ENCODE data around the gene STK11. TPM values are rescaled to one million over a fixed set of nuclear protein-coding genes. Genes with fewer than 3 reads are reported as not detected.

STK11 gene
- total and polyA plus RNA-seq, 4 donors: 35.4 to 66.6 (median 58.8) TPM

GRCh38 chr19:1255186-1256161, 49.9 kb downstream of the STK11 start:
- no peak overlapping the region for H3K4me3 ChIP-seq (ENCODE audit: low read depth, low read length)
- H3K27ac ChIP-seq (ENCODE audit: low read depth, low read length): peak overlapping the region; percentile 62
- peak in 2 of 6 donors; percentile 72 to 85 for DNase-seq (ENCODE audit: low read depth in 4 of 6, low spot score in 6 of 6)
- no peaks in the 10 kb centered on the region for H3K9me3 ChIP-seq (ENCODE audit: control insufficient read depth, insufficient read depth, low read length)
- no peaks in the 10 kb centered on the region for H3K27me3 ChIP-seq (ENCODE audit: control insufficient read depth, insufficient read depth, low read length)
- peaks cover 90% of the 10 kb centered on the region for H3K36me3 ChIP-seq (ENCODE audit: control insufficient read depth, insufficient read depth, low read length)
- peaks cover 92% of the 10 kb centered on the region for H3K4me1 ChIP-seq (ENCODE audit: control insufficient read depth, insufficient read depth, low read length)
- WGBS (ENCODE audit: insufficient coverage): 66% methylated on average over 52 of the region's 52 CpGs

GRCh38 chr19:1256646-1257474, 51.3 kb downstream of the STK11 start:
- Histone ChIP-seq H3K36me3 (ENCODE audit: control insufficient read depth, insufficient read depth, low read length) (peaks cover 80% of the 10 kb centered on the region), H3K4me3 (ENCODE audit: low read depth, low read length) (no peak overlapping the region), H3K4me1 (ENCODE audit: control insufficient read depth, insufficient read depth, low read length) (peaks cover 95% of the 10 kb centered on the region), H3K9me3 (ENCODE audit: control insufficient read depth, insufficient read depth, low read length) (no peaks in the 10 kb centered on the region), H3K27me3 (ENCODE audit: control insufficient read depth, insufficient read depth, low read length) (no peaks in the 10 kb centered on the region), H3K27ac (ENCODE audit: low read depth, low read length) (peak overlapping the region; percentile 47)
- 78% methylated on average over 43 of the region's 46 CpGs for WGBS (ENCODE audit: insufficient coverage)
- DNase-seq (ENCODE audit: low read depth in 4 of 6, low spot score in 6 of 6): no peak

GRCh38 chr19:1257475-1258162, 52.0 kb downstream of the STK11 start:
- H3K36me3 ChIP-seq (ENCODE audit: control insufficient read depth, insufficient read depth, low read length): peaks cover 74% of the 10 kb centered on the region
- no peaks in the 10 kb centered on the region for H3K9me3 ChIP-seq (ENCODE audit: control insufficient read depth, insufficient read depth, low read length)
- H3K27me3 ChIP-seq (ENCODE audit: control insufficient read depth, insufficient read depth, low read length): no peaks in the 10 kb centered on the region
- peak overlapping the region; percentile 52 for H3K27ac ChIP-seq (ENCODE audit: low read depth, low read length)
- 53% methylated on average over 6 of the region's 23 CpGs for WGBS (ENCODE audit: insufficient coverage)
- H3K4me3 ChIP-seq (ENCODE audit: low read depth, low read length): no peak overlapping the region
- DNase-seq (ENCODE audit: low read depth in 4 of 6, low spot score in 6 of 6): peak in 1 of 6 donors; percentile 1
- H3K4me1 ChIP-seq (ENCODE audit: control insufficient read depth, insufficient read depth, low read length): peaks cover 95% of the 10 kb centered on the region

- H3K36me3 ChIP-seq (ENCODE audit: control insufficient read depth, insufficient read depth, low read length): peaks cover 72% of the 10 kb centered on the region
- no peak for DNase-seq (ENCODE audit: low read depth in 4 of 6, low spot score in 6 of 6)
- no peaks in the 10 kb centered on the region for H3K27me3 ChIP-seq (ENCODE audit: control insufficient read depth, insufficient read depth, low read length)
- H3K4me3 ChIP-seq (ENCODE audit: low read depth, low read length): no peak overlapping the region
- H3K4me1 ChIP-seq (ENCODE audit: control insufficient read depth, insufficient read depth, low read length): peaks cover 95% of the 10 kb centered on the region
- WGBS (ENCODE audit: insufficient coverage): 48% methylated on average over 6 of the region's 8 CpGs
- H3K9me3 ChIP-seq (ENCODE audit: control insufficient read depth, insufficient read depth, low read length): no peaks in the 10 kb centered on the region
- H3K27ac ChIP-seq (ENCODE audit: low read depth, low read length): peak overlapping the region; percentile 52
Measured at GRCh38 chr19:1258163-1258492, 52.5 kb downstream of the STK11 start.

- no peaks in the 10 kb centered on the region for H3K27me3 ChIP-seq (ENCODE audit: control insufficient read depth, insufficient read depth, low read length)
- H3K36me3 ChIP-seq (ENCODE audit: control insufficient read depth, insufficient read depth, low read length): peaks cover 66% of the 10 kb centered on the region
- H3K4me1 ChIP-seq (ENCODE audit: control insufficient read depth, insufficient read depth, low read length): peaks cover 95% of the 10 kb centered on the region
- 33% methylated on average over 3 of the region's 15 CpGs for WGBS (ENCODE audit: insufficient coverage)
- no peak overlapping the region for H3K4me3 ChIP-seq (ENCODE audit: low read depth, low read length)
- DNase-seq (ENCODE audit: low read depth in 4 of 6, low spot score in 6 of 6): no peak
- no peaks in the 10 kb centered on the region for H3K9me3 ChIP-seq (ENCODE audit: control insufficient read depth, insufficient read depth, low read length)
- peak overlapping the region; percentile 86 for H3K27ac ChIP-seq (ENCODE audit: low read depth, low read length)
Measured at GRCh38 chr19:1258707-1259205, 53.2 kb downstream of the STK11 start.

- H3K4me1 ChIP-seq (ENCODE audit: control insufficient read depth, insufficient read depth, low read length): peaks cover 93% of the 10 kb centered on the region
- DNase-seq (ENCODE audit: low read depth in 4 of 6, low spot score in 6 of 6): peak in 1 of 6 donors; percentile 17
Measured at GRCh38 chr19:1259206-1259875, 53.8 kb downstream of the STK11 start.

GRCh38 chr19:1259876-1260748, 54.5 kb downstream of the STK11 start:
- H3K9me3 ChIP-seq (ENCODE audit: control insufficient read depth, insufficient read depth, low read length): no peaks in the 10 kb centered on the region
- H3K27ac ChIP-seq (ENCODE audit: low read depth, low read length): peak overlapping the region; percentile 86
- peaks cover 59% of the 10 kb centered on the region for H3K36me3 ChIP-seq (ENCODE audit: control insufficient read depth, insufficient read depth, low read length)
- 24% methylated on average over 22 of the region's 33 CpGs for WGBS (ENCODE audit: insufficient coverage)
- H3K27me3 ChIP-seq (ENCODE audit: control insufficient read depth, insufficient read depth, low read length): no peaks in the 10 kb centered on the region
- H3K4me1 ChIP-seq (ENCODE audit: control insufficient read depth, insufficient read depth, low read length): peaks cover 93% of the 10 kb centered on the region
- peak overlapping the region; percentile 41 for H3K4me3 ChIP-seq (ENCODE audit: low read depth, low read length)
- peak in 2 of 6 donors; percentile 3 to 48 for DNase-seq (ENCODE audit: low read depth in 4 of 6, low spot score in 6 of 6)

More at GRCh38 chr19:1259206-1259875, 53.8 kb downstream of the STK11 start:
- Histone ChIP-seq H3K27ac (ENCODE audit: low read depth, low read length) (peak overlapping the region; percentile 86), H3K36me3 (ENCODE audit: control insufficient read depth, insufficient read depth, low read length) (peaks cover 61% of the 10 kb centered on the region), H3K4me3 (ENCODE audit: low read depth, low read length) (no peak overlapping the region), H3K27me3 (ENCODE audit: control insufficient read depth, insufficient read depth, low read length) (no peaks in the 10 kb centered on the region), H3K9me3 (ENCODE audit: control insufficient read depth, insufficient read depth, low read length) (no peaks in the 10 kb centered on the region)
- 35% methylated on average over 14 of the region's 17 CpGs for WGBS (ENCODE audit: insufficient coverage)

GRCh38 chr19:1260749-1261537, 55.4 kb downstream of the STK11 start:
- under 1% methylated on average over 75 of the region's 83 CpGs for WGBS (ENCODE audit: insufficient coverage)
- DNase-seq (ENCODE audit: low read depth in 4 of 6, low spot score in 6 of 6): peak in 5 of 6 donors; percentile 92 to 99 (median 95)
- peaks cover 93% of the 10 kb centered on the region for H3K4me1 ChIP-seq (ENCODE audit: control insufficient read depth, insufficient read depth, low read length)
- H3K9me3 ChIP-seq (ENCODE audit: control insufficient read depth, insufficient read depth, low read length): no peaks in the 10 kb centered on the region
- H3K36me3 ChIP-seq (ENCODE audit: control insufficient read depth, insufficient read depth, low read length): peaks cover 55% of the 10 kb centered on the region
- H3K27me3 ChIP-seq (ENCODE audit: control insufficient read depth, insufficient read depth, low read length): no peaks in the 10 kb centered on the region
- peak overlapping the region; percentile 91 for H3K27ac ChIP-seq (ENCODE audit: low read depth, low read length)
- H3K4me3 ChIP-seq (ENCODE audit: low read depth, low read length): peak overlapping the region; percentile 61

Measured in spinal cord (tissue), 10 donors.